Coronary artery (tissue), 2 donors: ENCODE results near the gene YAP1.

Experiments used
- DNase-seq: peaks from one replicate; pipeline ENCODE4 v3.0.0-alpha.2; 2017; ENCODE audit warnings: low spot score
- H3K27ac ChIP-seq, 2 donors: fragments of 200-600 bp; sonication (generic); one replicate each; pipeline ENCODE4 v1.5.1; 2016 to 2019
- H3K4me3 ChIP-seq: fragments of 200-600 bp; sonication (generic); 2 replicates; pipeline ENCODE4 v1.5.1; 2016; ENCODE audit warnings: mild to moderate bottlenecking, moderate library complexity
- TF ChIP-seq, protein P1 (sequence below): fragments of 200-600 bp; sonication (generic); IDR thresholded peaks from one replicate; pipeline ENCODE4 v1.5.1; 2019; ENCODE audit warnings: antibody characterized with exemption

YAP1 gene

DNA sequence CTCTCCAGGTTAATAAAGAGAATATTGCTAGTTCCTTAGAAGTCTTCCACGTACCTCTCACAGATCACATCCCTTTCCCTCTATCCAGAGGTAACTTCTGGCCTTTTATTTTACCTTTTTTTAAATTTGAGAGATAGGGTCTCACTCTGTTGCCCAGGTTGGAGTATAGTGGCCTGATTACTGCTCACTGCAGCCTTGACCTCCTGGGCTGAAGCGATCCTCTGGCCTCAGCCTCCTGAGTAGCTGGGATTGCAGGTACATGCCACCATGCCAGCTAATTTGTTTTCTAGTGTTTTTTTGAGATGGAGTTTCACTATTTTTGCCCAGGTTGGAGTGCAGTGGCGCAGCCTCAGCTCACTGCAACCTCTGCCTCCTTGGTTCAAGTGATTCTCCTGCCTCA is 24.4 kb downstream of the YAP1 start:
- TF ChIP-seq, protein P1, sequence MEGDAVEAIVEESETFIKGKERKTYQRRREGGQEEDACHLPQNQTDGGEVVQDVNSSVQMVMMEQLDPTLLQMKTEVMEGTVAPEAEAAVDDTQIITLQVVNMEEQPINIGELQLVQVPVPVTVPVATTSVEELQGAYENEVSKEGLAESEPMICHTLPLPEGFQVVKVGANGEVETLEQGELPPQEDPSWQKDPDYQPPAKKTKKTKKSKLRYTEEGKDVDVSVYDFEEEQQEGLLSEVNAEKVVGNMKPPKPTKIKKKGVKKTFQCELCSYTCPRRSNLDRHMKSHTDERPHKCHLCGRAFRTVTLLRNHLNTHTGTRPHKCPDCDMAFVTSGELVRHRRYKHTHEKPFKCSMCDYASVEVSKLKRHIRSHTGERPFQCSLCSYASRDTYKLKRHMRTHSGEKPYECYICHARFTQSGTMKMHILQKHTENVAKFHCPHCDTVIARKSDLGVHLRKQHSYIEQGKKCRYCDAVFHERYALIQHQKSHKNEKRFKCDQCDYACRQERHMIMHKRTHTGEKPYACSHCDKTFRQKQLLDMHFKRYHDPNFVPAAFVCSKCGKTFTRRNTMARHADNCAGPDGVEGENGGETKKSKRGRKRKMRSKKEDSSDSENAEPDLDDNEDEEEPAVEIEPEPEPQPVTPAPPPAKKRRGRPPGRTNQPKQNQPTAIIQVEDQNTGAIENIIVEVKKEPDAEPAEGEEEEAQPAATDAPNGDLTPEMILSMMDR, result no peak
- DNase-seq, result no peak
- H3K27ac ChIP-seq, result no peak overlapping the region
- no peak overlapping the region for H3K4me3 ChIP-seq

DNA sequence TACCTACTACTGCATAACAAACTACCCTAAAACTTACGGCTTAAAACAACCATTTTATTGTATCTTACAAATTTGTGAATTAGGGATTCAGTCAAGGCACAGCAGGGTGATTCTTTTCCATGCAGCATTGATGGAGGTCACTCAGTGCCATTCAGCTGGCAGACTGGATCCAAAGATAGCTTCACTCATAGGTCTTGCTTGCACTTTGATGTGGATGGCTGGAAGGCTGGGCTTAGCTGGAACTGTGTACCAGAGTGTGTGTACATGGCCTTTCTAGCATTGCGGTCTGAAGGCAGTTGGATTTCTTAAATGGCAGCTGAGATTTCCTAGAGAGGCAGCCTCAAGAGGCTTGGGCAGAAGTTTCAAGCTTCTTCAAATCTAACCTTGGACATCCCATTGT is 25.0 kb downstream of the YAP1 start:
- no peak for DNase-seq
- Histone ChIP-seq H3K4me3 (no peak overlapping the region), H3K27ac (no peak overlapping the region)
- TF ChIP-seq, protein P1, result no peak

DNA sequence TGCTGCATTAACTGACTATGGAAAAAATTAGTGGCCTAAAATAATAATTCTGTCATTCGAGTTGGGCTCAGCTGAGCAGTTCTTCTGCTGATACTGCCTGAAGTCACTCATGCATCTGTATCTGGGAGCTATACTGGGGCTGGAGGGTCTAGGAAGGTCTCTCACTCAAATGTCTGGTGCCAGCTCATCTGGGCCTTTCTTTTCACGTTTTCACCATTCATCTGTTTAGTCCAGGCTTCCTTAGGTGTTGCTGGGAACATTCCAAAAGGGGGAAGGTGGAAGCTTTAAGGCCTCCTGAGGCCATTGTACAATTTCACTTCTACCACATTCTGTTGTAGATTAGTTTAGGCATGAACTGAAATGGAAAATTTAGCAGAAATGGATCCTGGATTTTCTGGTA is 28.0 kb downstream of the YAP1 start:
- H3K27ac ChIP-seq, result peak overlapping the region; percentile 65 to 68
- TF ChIP-seq, protein P1, result no peak
- DNase-seq, result no peak
- H3K4me3 ChIP-seq, result no peak overlapping the region

DNA sequence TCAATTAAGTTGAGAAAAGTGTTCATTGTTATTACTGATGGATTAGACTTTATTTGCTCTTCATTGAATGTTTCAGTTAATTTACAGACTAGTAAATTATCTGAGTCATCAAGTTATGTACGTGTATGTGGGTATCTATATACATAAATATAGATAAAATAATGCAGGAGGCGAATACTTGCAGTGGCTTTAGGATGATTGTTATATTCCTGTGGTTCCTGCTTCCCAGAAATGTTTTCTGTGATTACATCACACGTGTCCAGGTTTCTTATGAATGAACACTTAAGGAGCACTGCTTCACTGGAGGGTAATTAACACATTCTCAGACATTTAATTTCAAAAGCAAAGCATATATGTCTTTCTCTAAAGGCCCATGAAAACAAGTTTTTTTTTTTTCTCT is 28.4 kb downstream of the YAP1 start:
- no peak overlapping the region for H3K4me3 ChIP-seq
- peak overlapping the region; percentile 65 to 68 for H3K27ac ChIP-seq
- DNase-seq, result no peak
- TF ChIP-seq, protein P1, result no peak

DNA sequence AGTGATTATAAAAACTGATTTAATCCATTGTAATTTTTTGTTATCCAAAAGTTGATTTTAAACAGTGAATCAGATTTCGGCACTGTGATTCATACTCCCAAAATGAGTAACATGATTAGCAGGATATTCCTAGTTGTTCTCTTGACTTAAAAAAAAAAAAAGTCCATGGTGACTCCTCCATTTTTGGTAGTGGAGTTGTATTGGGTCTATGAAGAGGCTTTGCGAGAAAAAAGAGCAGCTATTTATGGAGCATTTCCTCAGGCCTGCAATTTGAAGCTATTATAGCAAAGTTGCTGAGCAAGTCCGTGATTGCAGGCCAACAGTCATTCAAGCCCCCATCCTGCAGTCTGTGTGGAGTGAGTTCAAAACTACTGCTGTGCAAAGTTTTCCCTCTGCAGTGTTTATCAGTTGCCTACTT is 28.8 kb downstream of the YAP1 start:
- H3K4me3 ChIP-seq, result peak overlapping the region; percentile 41
- no peak for DNase-seq
- TF ChIP-seq, protein P1, result no peak
- peak overlapping the region; percentile 68 to 81 for H3K27ac ChIP-seq

DNA sequence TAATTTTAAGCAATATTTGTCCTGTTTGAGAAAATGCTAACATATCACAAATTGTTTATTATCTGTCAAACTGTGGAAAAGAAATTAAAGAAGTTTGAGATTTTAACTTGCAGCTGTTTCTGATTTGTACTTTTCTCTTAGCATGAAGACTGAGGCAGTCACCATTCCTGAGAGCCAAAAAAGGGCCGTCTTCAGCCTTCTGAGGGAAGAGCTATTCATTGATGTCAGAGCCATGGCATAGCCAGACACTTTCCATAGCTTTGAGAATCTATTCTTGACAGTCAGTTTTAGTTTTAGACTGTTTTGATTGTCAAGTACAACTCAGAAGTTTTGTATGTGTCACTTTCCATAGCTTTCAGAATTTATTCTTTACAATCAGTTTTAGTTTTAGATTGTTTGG is 32.1 kb downstream of the YAP1 start:
- peak overlapping the region; percentile 63 to 65 for H3K27ac ChIP-seq
- TF ChIP-seq, protein P1, result no peak
- H3K4me3 ChIP-seq, result no peak overlapping the region
- no peak for DNase-seq

DNA sequence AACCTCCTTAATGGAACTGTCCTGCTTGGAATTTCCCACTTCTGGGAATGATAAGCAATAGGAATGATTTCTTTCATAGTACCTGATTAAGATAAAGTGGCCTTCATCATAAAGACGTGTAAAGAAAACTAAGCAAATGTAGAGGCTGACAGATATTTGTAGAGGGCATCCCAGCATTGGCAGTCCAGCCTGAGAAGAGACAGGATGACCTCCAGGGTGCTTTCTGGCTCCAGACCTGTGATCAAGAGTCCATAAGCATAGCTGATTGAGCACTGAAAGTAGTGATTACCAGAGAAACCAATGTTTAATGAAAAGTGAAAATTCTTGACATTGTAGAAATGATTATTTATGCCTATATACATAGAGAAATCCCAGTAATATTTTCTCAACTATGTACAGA is 33.6 kb downstream of the YAP1 start:
- H3K4me3 ChIP-seq, result no peak overlapping the region
- peak overlapping the region; percentile 55 to 59 for H3K27ac ChIP-seq
- TF ChIP-seq, protein P1, result no peak
- no peak for DNase-seq
